H1 (cell line): ENCODE data around the gene C1orf21. TPM values are rescaled to one million over a fixed set of nuclear protein-coding genes. Genes with fewer than 3 reads are reported as not detected.

Experiments used
- CTCF ChIA-PET: fragments of 300-600 bp; sonication (Branson Sonifier 250); formaldehyde crosslinking; loops from one replicate; lab custom pipeline; 2021; ENCODE audit not compliant: partially characterized antibody; lab: Charles Lee
- POLR2A ChIA-PET: fragments of 300-600 bp; sonication (Branson Sonifier 250); formaldehyde crosslinking; loops from one replicate; lab custom pipeline; 2021; ENCODE audit warnings: inconsistent platforms; ENCODE audit not compliant: partially characterized antibody; lab: Charles Lee
- DNase-seq, 2 experiments: peaks; one replicate each; pipeline versions ENCODE4 v3.0.0 to v3.0.0-alpha.2; 2010 to 2022; ENCODE audit warnings: low spot score in 2 of 2, low read depth in 1 of 2, mixed read lengths in 1 of 2
- FAIRE-seq: peaks from 2 replicates; lab custom pipeline; 2011; peaks lifted over from hg19 to GRCh38; lab: Jason Lieb, UNC
- H2AFZ ChIP-seq: 2 replicates; pipeline ENCODE4 v1.8.1; 2012; ENCODE audit warnings: low read length, inconsistent platforms
- H2AK5ac ChIP-seq: 2 replicates; pipeline ENCODE4 v1.6.1; 2013; ENCODE audit warnings: low read depth, low read length
- H2BK120ac ChIP-seq: replicated peaks from 2 replicates; pipeline ENCODE3; 2013; ENCODE audit warnings: low read depth, low read length, inconsistent platforms
- H2BK12ac ChIP-seq: 2 replicates; pipeline ENCODE4 v1.6.1; 2013; ENCODE audit warnings: low read depth, low read length
- H2BK15ac ChIP-seq: 2 replicates; pipeline ENCODE4 v1.6.1; 2013; ENCODE audit warnings: low read length
- H2BK20ac ChIP-seq: 2 replicates; pipeline ENCODE4 v1.6.1; 2013; ENCODE audit warnings: low read length
- H2BK5ac ChIP-seq: 2 replicates; pipeline ENCODE4 v1.6.1; 2013; ENCODE audit warnings: low read depth, low read length
- H3K14ac ChIP-seq: 2 replicates; pipeline ENCODE4 v1.6.1; 2013; ENCODE audit warnings: inconsistent platforms; ENCODE audit not compliant: insufficient read length
- H3K18ac ChIP-seq: 2 replicates; pipeline ENCODE4 v1.6.1; 2013; ENCODE audit warnings: low read length; ENCODE audit errors: extremely low read depth
- H3K23ac ChIP-seq: 2 replicates; pipeline ENCODE4 v1.6.1; 2013; ENCODE audit warnings: inconsistent platforms; ENCODE audit not compliant: insufficient read length
- H3K23me2 ChIP-seq: 2 replicates; pipeline ENCODE4 v1.6.1; 2013; ENCODE audit warnings: low read depth, low read length
- H3K27ac ChIP-seq: 2 replicates; pipeline ENCODE4 v1.6.1; 2011; ENCODE audit warnings: low read depth, low read length, inconsistent platforms
- H3K27me3 ChIP-seq, 4 experiments: replicated peaks in 1 of 4; 1 replicate in 1 of 4; 2 replicates in 3 of 4; pipeline versions ENCODE4 v1.6.1 to v1.8.1; 2011 to 2013; ENCODE audit warnings: low read length in 3 of 4, mild to moderate bottlenecking in 3 of 4, inconsistent platforms in 2 of 4, mixed read lengths in 2 of 4, moderate library complexity in 1 of 4; ENCODE audit not compliant: control insufficient read depth in 3 of 4, insufficient read depth in 3 of 4; ENCODE audit errors: extremely low read depth in 1 of 4
- H3K36me3 ChIP-seq, 4 experiments: 2 replicates each; pipeline versions ENCODE4 v1.6.1 to v1.8.1; 2011 to 2013; ENCODE audit warnings: mild to moderate bottlenecking in 4 of 4, low read length in 3 of 4, moderate library complexity in 2 of 4, control low read depth in 1 of 4, inconsistent platforms in 1 of 4; ENCODE audit not compliant: insufficient read depth in 4 of 4, control insufficient read depth in 2 of 4
- H3K4ac ChIP-seq: replicated peaks from 2 replicates; pipeline ENCODE3; 2013; ENCODE audit warnings: low read length, low read depth, mixed read lengths, inconsistent platforms; ENCODE audit not compliant: insufficient read length
- H3K4me1 ChIP-seq, 4 experiments: replicated peaks in 1 of 4; 1 replicate in 1 of 4; 2 replicates in 3 of 4; pipeline versions ENCODE4 v1.6.1 to v1.8.1; 2011 to 2013; ENCODE audit warnings: low read length in 3 of 4, inconsistent platforms in 2 of 4, mixed read lengths in 1 of 4; ENCODE audit not compliant: insufficient read depth in 4 of 4, control insufficient read depth in 3 of 4
- H3K4me2 ChIP-seq, 2 experiments: 2 replicates each; pipeline versions ENCODE4 v1.6.1 to v1.8.1; 2011 to 2013; ENCODE audit warnings: low read depth in 2 of 2, low read length in 2 of 2, control low read depth in 1 of 2, inconsistent platforms in 1 of 2, mild to moderate bottlenecking in 1 of 2; ENCODE audit not compliant: insufficient read depth in 1 of 2
- H3K4me3 ChIP-seq, 4 experiments: fragments of 200-600, 300-600 bp in 1 of 4; sonication (generic), shearing (Covaris generic), sonication (Bioruptor Twin) in 1 of 4; 2 replicates each; pipeline versions ENCODE4 v1.5.1 to v1.8.1; 2011 to 2016; ENCODE audit warnings: low read length in 4 of 4, low read depth in 3 of 4, control low read depth in 2 of 4, inconsistent platforms in 2 of 4, mild to moderate bottlenecking in 2 of 4, mixed read lengths in 1 of 4, moderate library complexity in 1 of 4; ENCODE audit not compliant: insufficient read depth in 2 of 4; ENCODE audit errors: extremely low read depth in 1 of 4
- H3K56ac ChIP-seq: replicated peaks from 2 replicates; pipeline ENCODE3; 2013; ENCODE audit warnings: low read depth, mild to moderate bottlenecking, mixed read lengths, low read length, inconsistent platforms; ENCODE audit not compliant: insufficient read length
- H3K79me1 ChIP-seq: 2 replicates; pipeline ENCODE4 v1.6.1; 2013; ENCODE audit warnings: low read depth, low read length, control low read depth
- H3K79me2 ChIP-seq, 2 experiments: 2 replicates each; pipeline versions ENCODE4 v1.6.1 to v1.8.1; 2012 to 2013; ENCODE audit warnings: low read length in 2 of 2, mild to moderate bottlenecking in 2 of 2, inconsistent platforms in 1 of 2; ENCODE audit not compliant: insufficient read depth in 2 of 2, control insufficient read depth in 1 of 2
- H3K9ac ChIP-seq, 4 experiments: replicated peaks in 1 of 4; 1 replicate in 1 of 4; 2 replicates in 3 of 4; pipeline versions ENCODE4 v1.6.1 to v1.8.1; 2011 to 2013; ENCODE audit warnings: low read depth in 3 of 4, low read length in 3 of 4, control low read depth in 2 of 4, mild to moderate bottlenecking in 2 of 4, moderate library complexity in 2 of 4, inconsistent platforms in 1 of 4; ENCODE audit errors: extremely low read depth in 1 of 4
- H3K9me3 ChIP-seq, 2 experiments: 2 replicates each; pipeline versions ENCODE4 v1.6.1 to v1.8.1; 2012 to 2013; ENCODE audit warnings: mild to moderate bottlenecking in 2 of 2, moderate library complexity in 2 of 2, control low read depth in 1 of 2, inconsistent platforms in 1 of 2, low read depth in 1 of 2, low read length in 1 of 2, mixed read lengths in 1 of 2; ENCODE audit not compliant: insufficient read depth in 2 of 2
- H4K20me1 ChIP-seq, 2 experiments: replicated peaks in 1 of 2; 2 replicates each; pipeline versions ENCODE3 to v1.8.1; 2011 to 2013; ENCODE audit warnings: inconsistent platforms in 2 of 2, low read length in 2 of 2, mild to moderate bottlenecking in 1 of 2; ENCODE audit not compliant: insufficient read depth in 2 of 2, control insufficient read depth in 1 of 2
- H4K5ac ChIP-seq: 2 replicates; pipeline ENCODE4 v1.6.1; 2013; ENCODE audit warnings: low read length, low read depth, mixed read lengths, inconsistent platforms; ENCODE audit not compliant: insufficient read length
- H4K8ac ChIP-seq: 2 replicates; pipeline ENCODE4 v1.8.0; 2013; ENCODE audit warnings: mild to moderate bottlenecking, moderate library complexity, low read length, inconsistent platforms; ENCODE audit not compliant: insufficient read depth; ENCODE audit errors: extremely low read depth
- H4K91ac ChIP-seq: replicated peaks from 2 replicates; pipeline ENCODE3; 2013; ENCODE audit warnings: low read length, mixed read lengths, inconsistent platforms; ENCODE audit not compliant: insufficient read length
- ASH2L ChIP-seq: fragments of 200-600, 300-600 bp; sonication (generic); IDR thresholded peaks from one replicate; pipeline ENCODE4 v1.7.1; 2017; ENCODE audit warnings: low read length
- BACH1 ChIP-seq: IDR thresholded peaks from 2 replicates; pipeline ENCODE4 v1.6.1; 2012; ENCODE audit warnings: low read length, improper control_type of control experiment
- CEBPB ChIP-seq: IDR thresholded peaks from 2 replicates; pipeline ENCODE4 v1.6.1; 2012; ENCODE audit warnings: low read depth, low read length
- EGR1 ChIP-seq: IDR thresholded peaks from 2 replicates; pipeline ENCODE4 v1.6.1; 2011; ENCODE audit warnings: low read depth, low read length, borderline replicate concordance
- GTF2F1 ChIP-seq: IDR thresholded peaks from 2 replicates; pipeline ENCODE4 v1.6.1; 2012; ENCODE audit warnings: low read depth, low read length, improper control_type of control experiment, borderline replicate concordance
- RXRA ChIP-seq: IDR thresholded peaks from 2 replicates; pipeline ENCODE4 v1.6.1; 2011; ENCODE audit warnings: low read depth, mild to moderate bottlenecking, low read length, moderate library complexity; ENCODE audit not compliant: insufficient read depth
- TAF7 ChIP-seq: optimal IDR thresholded peaks from 2 replicates; pipeline ENCODE3; 2011; ENCODE audit warnings: low read depth, mild to moderate bottlenecking, inconsistent platforms, low read length, moderate library complexity, borderline replicate concordance
- TCF12 ChIP-seq: IDR thresholded peaks from 2 replicates; pipeline ENCODE4 v1.6.1; 2011; ENCODE audit warnings: low read depth, mild to moderate bottlenecking, low read length
- whole genome bisulfite sequencing, 2 experiments: shearing (Covaris generic) in 1 of 2; methylation state at CpG; one replicate each; pipeline versions ENCODE4 v1.1.6 to v1.1.7; 2013 to 2015; ENCODE audit warnings: low lambda C conversion rate in 2 of 2, mixed read lengths in 2 of 2, inconsistent platforms in 1 of 2, low coverage in 1 of 2, missing lambda C conversion rate in 1 of 2; ENCODE audit not compliant: insufficient replicate concordance in 2 of 2, insufficient coverage in 1 of 2, insufficient read length in 1 of 2; ENCODE audit errors: extremely low coverage in 1 of 2, missing lambda C conversion rate in 1 of 2; 5-methylcytosine and 5-hydroxymethylcytosine counted together
- polyA plus RNA-seq, 7 experiments: library from polyadenylated mRNA; depleted of rRNA in 3 of 7; stranded (reverse) in 5 of 7; unstranded in 2 of 7; fragments of >200 nt in 5 of 7; fragments of 200-250 nt in 2 of 7; gene quantifications; 1 replicate in 5 of 7; 2 replicates in 1 of 7; 4 replicates in 1 of 7; pipeline versions ENCODE4 v1.2.1 to v1.2.3, GENCODE V29; 2011 to 2013; ENCODE audit warnings: missing spikeins in 2 of 7, mixed read lengths in 2 of 7
- total RNA-seq: library from RNA; stranded (reverse); fragmentation: NEBNext Ultra II Directional; extraction: Animal tissue kit (Norgen Biotek cat#: 25700); gene quantifications from 2 replicates; pipeline ENCODE4 v1.2.1, GENCODE V29; 2021
- TF ChIP-seq, protein P1 (sequence below): IDR thresholded peaks from 2 replicates; pipeline ENCODE4 v1.6.1; 2012; ENCODE audit warnings: low read length, inconsistent platforms

C1orf21 gene
- total and polyA plus RNA-seq, 2 of the 8 experiments (the other 6 are each of a cell fraction or from before 2014, with no cell fraction given): 16.6 to 51.0 TPM

DNA sequence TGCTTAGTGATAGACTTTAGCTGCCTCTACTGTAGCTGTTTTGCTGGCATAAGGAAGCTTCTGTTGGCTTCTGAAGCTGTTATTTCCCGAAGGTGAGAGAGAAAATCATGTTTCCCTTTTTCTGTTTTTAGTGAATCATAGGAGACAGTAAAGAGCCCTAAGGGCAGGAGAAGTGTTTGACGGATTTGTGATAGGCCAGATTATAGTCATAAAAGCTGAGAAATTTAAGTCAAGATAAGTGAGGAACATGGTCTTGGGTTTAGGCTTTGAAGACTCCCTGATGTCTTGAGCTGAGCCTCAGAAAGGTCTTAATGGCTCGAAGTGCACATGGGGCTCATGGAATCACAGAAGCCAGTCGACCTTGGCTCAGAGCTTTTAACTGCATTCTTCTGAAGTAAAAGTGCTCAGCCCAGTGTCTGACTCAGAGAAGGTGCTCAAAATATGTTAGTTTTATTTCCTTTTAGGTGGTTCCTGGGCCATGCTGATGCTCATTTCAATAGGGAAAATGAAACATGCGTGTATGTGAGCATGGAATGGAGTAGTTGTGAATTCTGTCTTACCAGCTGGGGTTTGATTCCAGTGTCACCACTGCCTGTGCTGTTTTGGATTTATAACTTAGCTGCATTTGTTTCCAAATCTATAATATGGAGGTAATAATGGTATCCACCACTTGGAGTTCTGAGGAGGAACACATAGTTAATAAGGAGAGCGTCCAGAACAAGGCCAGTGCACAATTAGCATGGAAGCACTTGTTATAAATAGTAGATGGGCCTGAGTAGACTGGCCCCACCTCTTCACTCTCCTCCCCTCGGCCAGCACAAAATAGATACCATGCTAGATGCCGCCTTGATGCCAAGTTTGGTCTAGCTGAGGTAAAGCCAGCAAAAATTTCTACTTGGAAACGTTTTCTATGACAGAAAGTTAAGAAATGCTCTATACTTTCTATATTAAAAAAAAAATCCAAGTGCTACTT is 99.2 kb downstream of the C1orf21 start:
- Histone ChIP-seq H3K4me3 (no peak overlapping the region), H2BK5ac (no peak overlapping the region), H2AK5ac (no peak overlapping the region; the same call in 1 of the 2 replicates), H2BK20ac (no peak overlapping the region), H3K4me1 (peaks cover 2 to 19% (median 9%) of the 10 kb centered on the region in 4 experiments; a peak in 6 of 7 replicates), H2BK12ac (peak overlapping the region; percentile 34; the same call in 1 of the 2 replicates), H3K56ac (no peak overlapping the region), H3K27me3 (no peaks in the 10 kb centered on the region), H3K4me2 (no peak overlapping the region), H4K91ac (peak overlapping the region; percentile 25), H3K36me3 (0 out of 8 replicates have a peak, but pooled peaks cover 0 to 2% (median 0%) of the 10 kb centered on the region in 4 experiments), H4K5ac (no peak overlapping the region), H2BK15ac (no peak overlapping the region), H3K27ac (no peak overlapping the region), H3K79me2 (peaks cover 0 to 69% of the 10 kb centered on the region in 2 experiments; a peak in 3 of 4 replicates), H4K20me1 (no peaks in the 10 kb centered on the region), H3K18ac (no peak overlapping the region), H3K79me1 (no peaks in the 10 kb centered on the region), H3K23me2 (no peaks in the 10 kb centered on the region), H3K14ac (no peak overlapping the region), H2BK120ac (no peak overlapping the region), H3K9me3 (no peaks in the 10 kb centered on the region), H3K4ac (no peak overlapping the region), H3K9ac (no peak overlapping the region), H3K23ac (no peak overlapping the region), H4K8ac (no peak overlapping the region), H2AFZ (no peak overlapping the region)
- 84% methylated on average over 9 of the region's 9 CpGs; no CpG with 5 or more reads in 1 of the 2 experiments for WGBS, 2 experiments
- POLR2A ChIA-PET: interaction anchor here (1.4 to 1.9 kb wide), 3 partner anchors 11 to 34 kb away, joined by 4 to 5 read pairs (median 4); no protein-coding TSS in a partner anchor
- DNase-seq (no peak), FAIRE-seq (no peak)
- CTCF ChIA-PET: interaction anchor here (0.7 to 1.9 kb wide), 9 partner anchors 11 to 188 kb away, joined by 3 to 5 read pairs (median 4); no protein-coding TSS in a partner anchor
- TF ChIP-seq TAF7 (no peak), GTF2F1 (no peak), CEBPB (no peak), TCF12 (no peak), BACH1 (no peak), EGR1 (no peak), ASH2L (no peak), RXRA (no peak)
- TF ChIP-seq, protein P1, sequence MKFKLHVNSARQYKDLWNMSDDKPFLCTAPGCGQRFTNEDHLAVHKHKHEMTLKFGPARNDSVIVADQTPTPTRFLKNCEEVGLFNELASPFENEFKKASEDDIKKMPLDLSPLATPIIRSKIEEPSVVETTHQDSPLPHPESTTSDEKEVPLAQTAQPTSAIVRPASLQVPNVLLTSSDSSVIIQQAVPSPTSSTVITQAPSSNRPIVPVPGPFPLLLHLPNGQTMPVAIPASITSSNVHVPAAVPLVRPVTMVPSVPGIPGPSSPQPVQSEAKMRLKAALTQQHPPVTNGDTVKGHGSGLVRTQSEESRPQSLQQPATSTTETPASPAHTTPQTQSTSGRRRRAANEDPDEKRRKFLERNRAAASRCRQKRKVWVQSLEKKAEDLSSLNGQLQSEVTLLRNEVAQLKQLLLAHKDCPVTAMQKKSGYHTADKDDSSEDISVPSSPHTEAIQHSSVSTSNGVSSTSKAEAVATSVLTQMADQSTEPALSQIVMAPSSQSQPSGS: no peak
